Measurements from ENCODE around the gene UGT1A9. TPM values are rescaled to one million over a fixed set of nuclear protein-coding genes. Genes with fewer than 3 reads are reported as not detected.

Gene UGT1A9
- total and polyA plus RNA-seq, 7 donors = 0.36 TPM; not detected in 6

- Histone ChIP-seq H3K9me3 (no peaks in the 10 kb centered on the region), H3K4me1 (no peaks in the 10 kb centered on the region), H3K27me3 (no peaks in the 10 kb centered on the region), H3K36me3 (no peaks in the 10 kb centered on the region), H3K27ac (no peak overlapping the region), H3K4me3 (no peak overlapping the region)
- intact Hi-C loops (cut with DNase I) = no loop called here
- TF ChIP-seq POLR2AphosphoS5 (IDR thresholded peaks at IDR 0.05) (no peak), POLR2A (IDR thresholded peaks at IDR 0.05) (no peak), EP300 (IDR thresholded peaks at IDR 0.05) (no peak)
- TF ChIP-seq, protein P1, sequence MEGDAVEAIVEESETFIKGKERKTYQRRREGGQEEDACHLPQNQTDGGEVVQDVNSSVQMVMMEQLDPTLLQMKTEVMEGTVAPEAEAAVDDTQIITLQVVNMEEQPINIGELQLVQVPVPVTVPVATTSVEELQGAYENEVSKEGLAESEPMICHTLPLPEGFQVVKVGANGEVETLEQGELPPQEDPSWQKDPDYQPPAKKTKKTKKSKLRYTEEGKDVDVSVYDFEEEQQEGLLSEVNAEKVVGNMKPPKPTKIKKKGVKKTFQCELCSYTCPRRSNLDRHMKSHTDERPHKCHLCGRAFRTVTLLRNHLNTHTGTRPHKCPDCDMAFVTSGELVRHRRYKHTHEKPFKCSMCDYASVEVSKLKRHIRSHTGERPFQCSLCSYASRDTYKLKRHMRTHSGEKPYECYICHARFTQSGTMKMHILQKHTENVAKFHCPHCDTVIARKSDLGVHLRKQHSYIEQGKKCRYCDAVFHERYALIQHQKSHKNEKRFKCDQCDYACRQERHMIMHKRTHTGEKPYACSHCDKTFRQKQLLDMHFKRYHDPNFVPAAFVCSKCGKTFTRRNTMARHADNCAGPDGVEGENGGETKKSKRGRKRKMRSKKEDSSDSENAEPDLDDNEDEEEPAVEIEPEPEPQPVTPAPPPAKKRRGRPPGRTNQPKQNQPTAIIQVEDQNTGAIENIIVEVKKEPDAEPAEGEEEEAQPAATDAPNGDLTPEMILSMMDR (IDR thresholded peaks at IDR 0.05) = no peak
- no peak for DNase-seq
- WGBS, 2 donors = 75 to 76% methylated on average over 4 of the region's 4 CpGs
Observed at GRCh38 chr2:233674995-233675394, 3.3 kb downstream of the UGT1A9 start.

DNA sequence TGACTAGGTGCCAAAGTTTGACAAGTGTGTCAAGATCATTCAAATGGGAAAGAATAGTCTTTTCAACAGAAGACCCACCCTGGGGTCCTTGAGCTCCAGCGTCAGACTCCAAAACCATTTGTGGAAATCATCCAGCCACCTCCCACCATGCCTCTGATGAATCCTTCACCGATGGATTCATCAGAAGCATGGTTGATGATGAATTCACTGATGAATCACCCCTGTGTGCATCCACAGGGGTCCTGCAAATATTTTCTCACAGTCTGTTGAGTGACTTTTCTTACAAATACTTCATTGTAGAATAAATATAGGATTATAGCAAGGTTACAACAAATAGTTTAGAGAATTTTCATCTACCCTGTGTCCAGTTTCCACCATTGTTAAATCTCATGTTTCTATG, 4.3 kb downstream of the UGT1A9 start:
- intact Hi-C loops (cut with DNase I) = no loop called here
- no peaks in the 10 kb centered on the region for H3K9me3 ChIP-seq
- H3K4me3 ChIP-seq = no peak overlapping the region
- H3K36me3 ChIP-seq = no peaks in the 10 kb centered on the region
- TF ChIP-seq POLR2A (IDR thresholded peaks at IDR 0.05) (no peak), POLR2AphosphoS5 (IDR thresholded peaks at IDR 0.05) (no peak), EP300 (IDR thresholded peaks at IDR 0.05) (no peak)
- TF ChIP-seq, protein P1 (IDR thresholded peaks at IDR 0.05) = no peak
- no peak for DNase-seq
- 92 to 95% methylated on average over 2 of the region's 2 CpGs for WGBS, 2 donors
- H3K27me3 ChIP-seq = no peaks in the 10 kb centered on the region
- H3K4me1 ChIP-seq = no peaks in the 10 kb centered on the region
- no peak overlapping the region for H3K27ac ChIP-seq

DNA sequence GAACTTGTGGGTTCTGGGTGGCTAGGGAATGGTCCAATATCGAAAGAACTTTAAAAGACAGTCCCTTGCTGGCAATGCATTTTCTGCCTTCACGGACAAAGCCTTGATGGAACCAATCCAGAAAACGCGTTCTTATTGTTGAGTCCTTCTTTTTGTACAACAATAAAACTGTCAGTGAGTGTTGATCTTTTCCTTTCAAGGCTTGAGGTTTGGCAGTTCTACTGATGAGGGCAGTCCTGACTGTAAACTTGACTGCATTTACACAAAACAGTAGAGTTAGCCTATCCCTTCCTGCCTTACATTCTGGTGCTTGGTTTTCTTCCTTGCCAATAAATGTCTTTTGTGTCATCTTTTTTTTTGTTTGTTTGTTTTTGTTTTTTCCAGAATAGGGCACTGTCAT, 7.5 kb downstream of the UGT1A9 start:
- 34 to 67% methylated on average over 4 of the region's 4 CpGs for WGBS, 2 donors
- H3K27ac ChIP-seq = no peak overlapping the region
- DNase-seq = no peak
- no peak overlapping the region for H3K4me3 ChIP-seq
- no peaks in the 10 kb centered on the region for H3K27me3 ChIP-seq
- intact Hi-C loops (cut with DNase I) = no loop called here
- TF ChIP-seq POLR2A (IDR thresholded peaks at IDR 0.05) = no peak
- no peaks in the 10 kb centered on the region for H3K4me1 ChIP-seq
- no peaks in the 10 kb centered on the region for H3K36me3 ChIP-seq
- H3K9me3 ChIP-seq = no peaks in the 10 kb centered on the region

DNA sequence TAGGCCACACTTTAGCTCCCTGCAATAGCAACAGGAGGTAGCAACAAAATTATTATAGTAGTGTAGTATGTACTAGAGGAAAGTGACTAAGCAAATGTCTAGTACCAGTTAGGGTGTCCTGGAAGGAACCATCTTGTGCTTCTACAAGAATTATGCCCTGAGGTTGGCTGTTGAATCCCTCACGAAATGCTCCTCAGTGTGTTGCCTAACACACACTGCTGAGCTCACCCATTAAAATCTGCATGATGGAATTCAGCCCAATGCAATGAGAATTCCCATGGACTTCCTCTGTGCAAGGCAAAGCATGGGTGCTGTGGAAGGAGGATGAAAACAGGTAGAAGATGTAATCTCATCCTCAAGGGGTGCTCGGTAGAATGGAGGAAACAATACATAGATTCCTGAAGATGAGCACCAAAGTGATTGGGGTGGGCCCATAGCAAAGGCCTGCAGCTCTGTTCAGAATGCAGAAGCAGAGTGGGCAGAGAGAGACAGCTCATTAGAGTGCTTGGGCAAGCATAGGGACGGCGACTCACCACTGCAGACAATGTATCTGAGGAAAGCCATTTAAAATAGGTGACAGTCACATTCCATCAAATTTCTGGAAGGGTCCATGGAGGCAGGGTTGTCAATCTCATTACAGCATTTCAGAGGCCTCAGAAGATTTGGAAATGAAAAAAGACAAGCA, 8.8 kb downstream of the UGT1A9 start:
- no peaks in the 10 kb centered on the region for H3K9me3 ChIP-seq
- H3K27ac ChIP-seq = no peak overlapping the region
- no peaks in the 10 kb centered on the region for H3K36me3 ChIP-seq
- no peak for DNase-seq
- intact Hi-C loops (cut with DNase I) = no loop called here
- 86 to 87% methylated on average over 4 of the region's 4 CpGs for WGBS, 2 donors
- no peaks in the 10 kb centered on the region for H3K4me1 ChIP-seq
- no peaks in the 10 kb centered on the region for H3K27me3 ChIP-seq
- no peak overlapping the region for H3K4me3 ChIP-seq
- TF ChIP-seq EP300 (IDR thresholded peaks at IDR 0.05) (no peak), POLR2AphosphoS5 (IDR thresholded peaks at IDR 0.05) (no peak), POLR2A (IDR thresholded peaks at IDR 0.05) (no peak)
- TF ChIP-seq, protein P1 (IDR thresholded peaks at IDR 0.05) = no peak

DNA sequence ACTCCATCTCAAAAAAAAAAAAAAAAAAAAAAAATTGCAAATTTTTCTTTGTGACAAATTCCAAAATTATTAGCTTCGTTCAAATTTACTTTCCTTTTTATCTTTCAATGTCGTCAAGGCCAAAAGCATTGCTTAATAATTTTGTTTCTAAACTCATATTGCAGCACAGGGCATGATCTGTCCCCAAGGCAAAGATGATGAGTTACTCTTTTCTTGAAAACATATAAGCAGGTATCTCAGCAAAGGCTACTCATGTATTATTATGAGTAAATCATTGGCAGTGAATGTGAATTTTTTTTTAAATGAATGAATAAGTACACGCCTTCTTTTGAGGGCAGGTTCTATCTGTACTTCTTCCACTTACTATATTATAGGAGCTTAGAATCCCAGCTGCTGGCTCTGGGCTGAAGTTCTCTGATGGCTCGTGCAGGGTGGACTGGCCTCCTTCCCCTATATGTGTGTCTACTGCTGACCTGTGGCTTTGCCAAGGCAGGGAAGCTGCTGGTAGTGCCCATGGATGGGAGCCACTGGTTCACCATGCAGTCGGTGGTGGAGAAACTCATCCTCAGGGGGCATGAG, 9.9 kb downstream of the UGT1A9 start, which contains the start of gene UGT1A7:
UGT1A7 (plus strand) TSS at position 381 of the 579 bp plus-strand sequence; CDS start at position 418, 37 bp downstream.
- Histone ChIP-seq H3K4me3 (no peak within 1 kb of the TSS), H3K9me3 (no peaks in the 10 kb centered on the region), H3K36me3 (no peaks in the 10 kb centered on the region), H3K27me3 (no peaks in the 10 kb centered on the region), H3K4me1 (no peaks in the 10 kb centered on the region), H3K27ac (no peak within 1 kb of the TSS)
- no peak for DNase-seq
- intact Hi-C loops (cut with DNase I) = no loop called here
- no peak for TF ChIP-seq POLR2A (IDR thresholded peaks at IDR 0.05)
- TF ChIP-seq, protein P1 (IDR thresholded peaks at IDR 0.05) = no peak
- TF ChIP-seq POLR2AphosphoS5 (IDR thresholded peaks at IDR 0.05) = no peak
- TF ChIP-seq EP300 (IDR thresholded peaks at IDR 0.05) = no peak
- 83 to 90% methylated on average over 5 of the region's 5 CpGs for WGBS, 2 donors
